SKM-1 treated with dmso at 0.1 percent for 144 hours (cell line): ENCODE data around the gene RUSF1.
"Not testable (repeated sequence)": the region's sequence is repeated elsewhere in the genome, so short reads cannot be mapped to it uniquely, and the experiment has no call there.

Source experiments
- DNase-seq: peaks from one replicate; lab custom pipeline; 2025; ENCODE audit not compliant: unreplicated experiment; lab: John Stamatoyannopoulos, UW

The RUSF1 gene

GRCh38 chr16:31517800-31518402 is 9.7 kb upstream of the RUSF1 start:
- DNase-seq = no peak

GRCh38 chr16:31513884-31514283 is 5.7 kb upstream of the RUSF1 start:
- no peak for DNase-seq

- no peak for DNase-seq
Observed at GRCh38 chr16:31513126-31513525, 4.9 kb upstream of the RUSF1 start.

GRCh38 chr16:31508706-31509195 is 560 bp upstream of the RUSF1 start:
- no peak for DNase-seq

GRCh38 chr16:31507617-31507928 is 618 bp downstream of the RUSF1 start:
- DNase-seq = no peak

GRCh38 chr16:31505483-31505882 is 2.7 kb downstream of the RUSF1 start:
- no peak for DNase-seq

- DNase-seq = no peak
Observed at GRCh38 chr16:31504159-31504558, 4.0 kb downstream of the RUSF1 start.

GRCh38 chr16:31503555-31503954 is 4.6 kb downstream of the RUSF1 start:
- DNase-seq = not testable (repeated sequence)

- no peak for DNase-seq
Observed at GRCh38 chr16:31502981-31503380, 5.2 kb downstream of the RUSF1 start.

- no peak for DNase-seq
Observed at GRCh38 chr16:31501966-31502348, 6.2 kb downstream of the RUSF1 start.

GRCh38 chr16:31501226-31501965 is 6.8 kb downstream of the RUSF1 start:
- no peak for DNase-seq

GRCh38 chr16:31499928-31500327 is 8.3 kb downstream of the RUSF1 start:
- DNase-seq = no peak

- DNase-seq = no peak
Observed at GRCh38 chr16:31498493-31498892, 9.7 kb downstream of the RUSF1 start.

GRCh38 chr16:31496670-31497069 is 11.5 kb downstream of the RUSF1 start:
- no peak for DNase-seq

- DNase-seq = no peak
Observed at GRCh38 chr16:31493506-31494125, 14.6 kb downstream of the RUSF1 start.

GRCh38 chr16:31491778-31492418 is 16.3 kb downstream of the RUSF1 start:
- no peak for DNase-seq

GRCh38 chr16:31489616-31490584 is 18.3 kb downstream of the RUSF1 start:
- DNase-seq = no peak

GRCh38 chr16:31489298-31489564 is 19.0 kb downstream of the RUSF1 start:
- no peak for DNase-seq

GRCh38 chr16:31488468-31489297 is 19.5 kb downstream of the RUSF1 start:
- no peak for DNase-seq
